Tibial artery (tissue), 4 donors: ENCODE data around the gene SOX1.

ENCODE experiments used
- DNase-seq, 2 donors: peaks; one replicate each; pipeline ENCODE4 v3.0.0-alpha.2; 2019
- H3K27ac ChIP-seq, 2 donors: fragments of 200-600 bp; sonication (generic) in 1 of 2; 1 replicate in 1 of 2; 2 replicates in 1 of 2; pipeline ENCODE4 v1.5.1; 2018 to 2019; ENCODE audit warnings: mild to moderate bottlenecking in 1 of 2
- H3K27me3 ChIP-seq, 2 donors: fragments of 200-600 bp; sonication (generic) in 1 of 2; one replicate each; pipeline versions ENCODE4 v1.5.1 to v1.6.0; 2016 to 2019
- H3K36me3 ChIP-seq, 3 donors: fragments of 200-600 bp; sonication (generic) in 2 of 3; one replicate each; pipeline ENCODE4 v1.5.1; 2016 to 2019; ENCODE audit warnings: mild to moderate bottlenecking in 2 of 3
- H3K4me1 ChIP-seq, 4 donors: fragments of 200-600 bp; sonication (generic) in 2 of 4; 1 replicate in 3 of 4; 2 replicates in 1 of 4; pipeline ENCODE4 v1.5.1; 2016 to 2019
- H3K4me3 ChIP-seq, 2 donors: fragments of 200-600 bp; sonication (generic) in 1 of 2; 1 replicate in 1 of 2; 2 replicates in 1 of 2; pipeline ENCODE4 v1.5.1; 2018 to 2019; ENCODE audit warnings: mild to moderate bottlenecking in 2 of 2
- H3K9me3 ChIP-seq, 3 donors: fragments of 200-600 bp; sonication (generic) in 1 of 3; one replicate each; pipeline ENCODE4 v1.5.1; 2016 to 2019
- intact Hi-C: fragments of 100-400 bp; cut with DNase I; formaldehyde crosslinking; loops from one replicate; pipeline ENCODE4 v1.15.0; 2023; ENCODE audit warnings: low total_unique reads
- TF ChIP-seq, protein P1 (sequence below), 2 experiments: fragments of 200-600 bp in 1 of 2; fragments of 450-650 bp in 1 of 2; IDR thresholded peaks; one replicate each; pipeline ENCODE4 v1.5.1; 2017 to 2019; ENCODE audit warnings: antibody characterized with exemption in 2 of 2, mild to moderate bottlenecking in 1 of 2, moderate library complexity in 1 of 2

Gene SOX1

DNA sequence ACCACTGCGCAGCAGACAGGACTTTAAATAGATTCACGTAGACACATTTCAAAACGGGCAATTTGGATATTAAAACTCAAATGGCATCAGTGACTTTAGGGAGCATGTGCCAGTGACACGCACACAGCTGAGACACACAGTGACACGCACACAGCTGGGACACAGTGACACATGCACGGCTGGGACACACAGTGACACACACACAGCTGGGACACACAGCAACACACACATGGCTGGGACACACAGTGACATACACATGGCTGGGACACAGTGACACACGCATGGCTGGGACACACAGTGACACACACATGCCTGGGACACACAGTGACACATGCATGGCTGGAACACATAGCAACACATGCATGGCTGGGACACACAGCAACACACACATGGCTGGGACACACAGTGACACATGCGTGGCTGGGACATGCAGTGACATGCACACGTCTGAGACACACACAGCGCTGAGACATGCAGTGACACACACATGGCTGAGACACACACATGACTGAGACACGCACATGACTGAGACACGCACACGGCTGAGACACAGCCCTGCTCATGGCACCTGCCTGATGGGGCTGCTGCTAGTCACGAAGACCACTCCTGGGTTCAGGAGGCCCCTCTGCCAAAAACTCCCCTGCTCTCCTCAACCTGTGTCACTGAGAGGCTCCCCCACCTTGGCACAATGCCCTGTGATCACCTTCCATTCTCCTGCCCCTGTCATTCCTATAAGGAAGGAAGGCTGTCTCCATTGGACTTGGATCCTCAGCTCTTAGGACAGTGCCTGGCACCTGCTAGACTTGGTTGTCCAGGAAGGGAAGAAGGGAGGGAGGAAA is 52.5 kb downstream of the SOX1 start:
- peaks cover 0 to 20% of the 10 kb centered on the region in 2 donors for H3K27me3 ChIP-seq
- no peak overlapping the region for H3K27ac ChIP-seq
- TF ChIP-seq, protein P1, sequence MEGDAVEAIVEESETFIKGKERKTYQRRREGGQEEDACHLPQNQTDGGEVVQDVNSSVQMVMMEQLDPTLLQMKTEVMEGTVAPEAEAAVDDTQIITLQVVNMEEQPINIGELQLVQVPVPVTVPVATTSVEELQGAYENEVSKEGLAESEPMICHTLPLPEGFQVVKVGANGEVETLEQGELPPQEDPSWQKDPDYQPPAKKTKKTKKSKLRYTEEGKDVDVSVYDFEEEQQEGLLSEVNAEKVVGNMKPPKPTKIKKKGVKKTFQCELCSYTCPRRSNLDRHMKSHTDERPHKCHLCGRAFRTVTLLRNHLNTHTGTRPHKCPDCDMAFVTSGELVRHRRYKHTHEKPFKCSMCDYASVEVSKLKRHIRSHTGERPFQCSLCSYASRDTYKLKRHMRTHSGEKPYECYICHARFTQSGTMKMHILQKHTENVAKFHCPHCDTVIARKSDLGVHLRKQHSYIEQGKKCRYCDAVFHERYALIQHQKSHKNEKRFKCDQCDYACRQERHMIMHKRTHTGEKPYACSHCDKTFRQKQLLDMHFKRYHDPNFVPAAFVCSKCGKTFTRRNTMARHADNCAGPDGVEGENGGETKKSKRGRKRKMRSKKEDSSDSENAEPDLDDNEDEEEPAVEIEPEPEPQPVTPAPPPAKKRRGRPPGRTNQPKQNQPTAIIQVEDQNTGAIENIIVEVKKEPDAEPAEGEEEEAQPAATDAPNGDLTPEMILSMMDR (IDR thresholded peaks at IDR 0.05): no peak
- no peak overlapping the region for H3K4me3 ChIP-seq
- no peaks in the 10 kb centered on the region for H3K9me3 ChIP-seq
- no peaks in the 10 kb centered on the region for H3K4me1 ChIP-seq
- intact Hi-C loops: no loop called here
- DNase-seq: peak in 1 of 2 donors; percentile 53
- no peaks in the 10 kb centered on the region for H3K36me3 ChIP-seq

GRCh38 chr13:112120031-112120373 is 53.1 kb downstream of the SOX1 start:
- Histone ChIP-seq H3K4me3 (no peak overlapping the region), H3K27me3 (peaks cover 0 to 19% of the 10 kb centered on the region in 2 donors), H3K36me3 (no peaks in the 10 kb centered on the region), H3K27ac (no peak overlapping the region), H3K9me3 (no peaks in the 10 kb centered on the region), H3K4me1 (no peaks in the 10 kb centered on the region)
- intact Hi-C loops: no loop called here
- peak in 1 of 2 donors; percentile 25 for DNase-seq
- TF ChIP-seq, protein P1 (IDR thresholded peaks at IDR 0.05): no peak
